Loucy (cell line): Measurements from ENCODE around the gene SCGB1A1.

Experiments used
- H2AFZ ChIP-seq: fragments of 200-600 bp; sonication (generic); 2 replicates; pipeline ENCODE4 v1.6.0; 2016; ENCODE audit warnings: antibody characterized with exemption, mild to moderate bottlenecking, low read length, moderate library complexity
- H3F3A ChIP-seq: fragments of 200-600 bp; 2 replicates; pipeline ENCODE4 v1.6.0; 2016; ENCODE audit warnings: antibody characterized with exemption, low read depth, mild to moderate bottlenecking
- H3K27me3 ChIP-seq: fragments of 200-600 bp; sonication (generic); 2 replicates; pipeline ENCODE4 v1.6.1; 2014; ENCODE audit warnings: low read length, mild to moderate bottlenecking; ENCODE audit not compliant: insufficient read depth, poor library complexity, severe bottlenecking
- H3K36me3 ChIP-seq: fragments of 200-600 bp; sonication (generic); 2 replicates; pipeline ENCODE4 v1.6.1; 2016; ENCODE audit warnings: low read length; ENCODE audit not compliant: insufficient read depth
- H3K4me1 ChIP-seq: fragments of 200-600 bp; sonication (generic); 2 replicates; pipeline ENCODE4 v1.5.1; 2014; ENCODE audit warnings: low read length, mild to moderate bottlenecking; ENCODE audit not compliant: insufficient read depth, poor library complexity, severe bottlenecking
- H3K4me2 ChIP-seq: fragments of 200-600 bp; sonication (generic); 2 replicates; pipeline ENCODE4 v1.6.0; 2014; ENCODE audit warnings: antibody characterized with exemption, low read length, low read depth, mild to moderate bottlenecking; ENCODE audit not compliant: poor library complexity, severe bottlenecking
- H3K4me3 ChIP-seq: fragments of 200-600 bp; sonication (generic); 2 replicates; pipeline ENCODE4 v1.5.1; 2014; ENCODE audit warnings: low read length, mild to moderate bottlenecking, mixed read lengths; ENCODE audit not compliant: poor library complexity, severe bottlenecking
- H3K79me2 ChIP-seq: fragments of 200-600 bp; sonication (generic); 2 replicates; pipeline ENCODE4 v1.6.1; 2014; ENCODE audit warnings: low read length; ENCODE audit not compliant: insufficient read depth
- H3K9ac ChIP-seq: fragments of 200-600 bp; sonication (generic); 2 replicates; pipeline ENCODE4 v1.6.0; 2014; ENCODE audit warnings: mild to moderate bottlenecking, low read depth, low read length, moderate library complexity; ENCODE audit not compliant: poor library complexity, severe bottlenecking
- H3K9me2 ChIP-seq: fragments of 200-600 bp; sonication (generic); replicated peaks from 2 replicates; pipeline ENCODE4 v1.6.1; 2016; ENCODE audit warnings: low read depth, low read length, mixed read lengths
- H3K9me3 ChIP-seq: fragments of 200-600 bp; sonication (generic); 2 replicates; pipeline ENCODE4 v1.6.1; 2014; ENCODE audit warnings: mild to moderate bottlenecking, antibody characterized with exemption, low read length, low read depth; ENCODE audit not compliant: insufficient read depth
- H4K20me1 ChIP-seq: fragments of 200-600 bp; sonication (generic); 2 replicates; pipeline ENCODE4 v1.6.0; 2014; ENCODE audit warnings: antibody characterized with exemption, low read length, mild to moderate bottlenecking; ENCODE audit not compliant: insufficient read depth, poor library complexity, severe bottlenecking
- EZH2phosphoT487 ChIP-seq: fragments of 200-600 bp; IDR thresholded peaks from 2 replicates; pipeline ENCODE4 v1.6.1; 2018; ENCODE audit warnings: antibody characterized with exemption, mild to moderate bottlenecking, moderate library complexity, borderline replicate concordance
- TF ChIP-seq, protein P1 (sequence below): fragments of 200-600 bp; sonication (generic); conservative IDR thresholded peaks from 2 replicates; pipeline ENCODE4 v1.5.1; 2014; ENCODE audit warnings: mild to moderate bottlenecking, antibody characterized with exemption, low read length

The SCGB1A1 gene

GRCh38 chr11:62409831-62410230 is 9.0 kb upstream of the SCGB1A1 start:
- H3K27me3 ChIP-seq, result no peaks in the 10 kb centered on the region
- no peak overlapping the region for H2AFZ ChIP-seq
- H3K4me1 ChIP-seq, result no peaks in the 10 kb centered on the region

GRCh38 chr11:62410972-62411371 is 7.9 kb upstream of the SCGB1A1 start:
- TF ChIP-seq EZH2phosphoT487, result no peak
- TF ChIP-seq, protein P1, sequence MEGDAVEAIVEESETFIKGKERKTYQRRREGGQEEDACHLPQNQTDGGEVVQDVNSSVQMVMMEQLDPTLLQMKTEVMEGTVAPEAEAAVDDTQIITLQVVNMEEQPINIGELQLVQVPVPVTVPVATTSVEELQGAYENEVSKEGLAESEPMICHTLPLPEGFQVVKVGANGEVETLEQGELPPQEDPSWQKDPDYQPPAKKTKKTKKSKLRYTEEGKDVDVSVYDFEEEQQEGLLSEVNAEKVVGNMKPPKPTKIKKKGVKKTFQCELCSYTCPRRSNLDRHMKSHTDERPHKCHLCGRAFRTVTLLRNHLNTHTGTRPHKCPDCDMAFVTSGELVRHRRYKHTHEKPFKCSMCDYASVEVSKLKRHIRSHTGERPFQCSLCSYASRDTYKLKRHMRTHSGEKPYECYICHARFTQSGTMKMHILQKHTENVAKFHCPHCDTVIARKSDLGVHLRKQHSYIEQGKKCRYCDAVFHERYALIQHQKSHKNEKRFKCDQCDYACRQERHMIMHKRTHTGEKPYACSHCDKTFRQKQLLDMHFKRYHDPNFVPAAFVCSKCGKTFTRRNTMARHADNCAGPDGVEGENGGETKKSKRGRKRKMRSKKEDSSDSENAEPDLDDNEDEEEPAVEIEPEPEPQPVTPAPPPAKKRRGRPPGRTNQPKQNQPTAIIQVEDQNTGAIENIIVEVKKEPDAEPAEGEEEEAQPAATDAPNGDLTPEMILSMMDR, result no peak
- Histone ChIP-seq H3K36me3 (no peaks in the 10 kb centered on the region), H3K4me3 (no peak overlapping the region), H3K9me2 (no peaks in the 10 kb centered on the region), H4K20me1 (no peaks in the 10 kb centered on the region), H2AFZ (no peak overlapping the region), H3K9me3 (no peaks in the 10 kb centered on the region), H3K4me2 (no peak overlapping the region), H3K4me1 (no peaks in the 10 kb centered on the region), H3K79me2 (no peaks in the 10 kb centered on the region), H3K27me3 (no peaks in the 10 kb centered on the region), H3K9ac (no peak overlapping the region), H3F3A (no peaks in the 10 kb centered on the region)

More at GRCh38 chr11:62409831-62410230, 9.0 kb upstream of the SCGB1A1 start:
- Histone ChIP-seq H3F3A (no peaks in the 10 kb centered on the region), H4K20me1 (no peaks in the 10 kb centered on the region), H3K9me3 (no peaks in the 10 kb centered on the region), H3K4me3 (no peak overlapping the region), H3K4me2 (no peak overlapping the region), H3K9me2 (no peaks in the 10 kb centered on the region), H3K79me2 (no peaks in the 10 kb centered on the region), H3K9ac (no peak overlapping the region), H3K36me3 (no peaks in the 10 kb centered on the region)
- TF ChIP-seq, protein P1, result no peak
- TF ChIP-seq EZH2phosphoT487, result no peak

DNA sequence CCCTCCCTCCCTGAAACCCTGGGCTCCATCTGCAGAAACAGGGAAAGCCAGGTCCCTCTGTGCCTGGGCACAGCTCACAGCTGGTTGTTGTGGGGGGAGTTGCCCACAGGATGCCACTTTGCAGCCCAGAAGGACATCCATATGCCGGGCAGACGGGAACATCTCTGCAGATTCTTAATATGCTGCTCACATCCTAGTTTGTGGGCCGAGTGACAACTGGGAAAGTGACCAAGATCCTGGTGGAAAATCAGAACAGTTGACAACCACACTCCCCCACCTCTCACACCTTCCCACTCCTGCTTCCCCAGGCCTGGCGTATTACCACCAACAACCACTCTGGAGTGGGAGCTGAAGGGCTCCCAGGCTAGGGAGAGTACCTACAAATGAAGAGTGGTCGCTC is 7.3 kb upstream of the SCGB1A1 start:
- Histone ChIP-seq H3K4me3 (no peak overlapping the region), H3K4me2 (no peak overlapping the region), H3K9ac (no peak overlapping the region), H3K27me3 (no peaks in the 10 kb centered on the region), H3K9me3 (no peaks in the 10 kb centered on the region), H4K20me1 (no peaks in the 10 kb centered on the region), H3K9me2 (no peaks in the 10 kb centered on the region), H3K36me3 (no peaks in the 10 kb centered on the region), H3F3A (no peaks in the 10 kb centered on the region), H2AFZ (no peak overlapping the region), H3K4me1 (no peaks in the 10 kb centered on the region), H3K79me2 (no peaks in the 10 kb centered on the region)
- TF ChIP-seq, protein P1, result no peak
- no peak for TF ChIP-seq EZH2phosphoT487
